Choroid plexus epithelial cell (primary cell): ENCODE results near the gene STARD13.

Experiments
- DNase-seq: peaks from one replicate; pipeline ENCODE4 v3.0.0-alpha.2; 2010; ENCODE audit warnings: low read depth
- H3K4me3 ChIP-seq: 2 replicates; pipeline ENCODE4 v1.5.1; 2011; ENCODE audit warnings: low read depth, mild to moderate bottlenecking, control low read depth, low read length, moderate library complexity
- TF ChIP-seq, protein P1 (sequence below): conservative IDR thresholded peaks from 2 replicates; pipeline ENCODE4 v1.5.1; 2011; ENCODE audit warnings: low read depth, mild to moderate bottlenecking, control low read depth, inconsistent platforms, low read length, moderate library complexity

Gene STARD13

DNA sequence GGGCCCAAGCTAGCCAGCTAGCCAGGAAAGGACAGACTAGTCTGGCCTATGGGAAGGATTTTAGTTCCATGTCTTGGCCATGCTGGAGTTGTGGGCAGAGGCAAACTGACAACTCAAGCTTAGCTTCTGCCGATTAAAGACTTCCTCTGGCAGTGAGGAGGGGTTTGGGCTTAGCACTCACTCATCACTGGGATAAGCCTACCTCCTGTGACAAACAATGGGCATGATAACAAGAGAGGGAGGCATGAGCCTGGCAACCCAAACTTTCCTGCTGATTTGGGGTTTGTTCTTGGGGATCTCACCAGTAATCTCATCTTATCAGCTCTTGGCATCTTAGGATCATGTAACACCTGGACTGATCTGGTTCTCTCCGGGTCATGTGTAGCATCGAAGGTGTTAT is 185.7 kb downstream of the STARD13 start:
- TF ChIP-seq, protein P1, sequence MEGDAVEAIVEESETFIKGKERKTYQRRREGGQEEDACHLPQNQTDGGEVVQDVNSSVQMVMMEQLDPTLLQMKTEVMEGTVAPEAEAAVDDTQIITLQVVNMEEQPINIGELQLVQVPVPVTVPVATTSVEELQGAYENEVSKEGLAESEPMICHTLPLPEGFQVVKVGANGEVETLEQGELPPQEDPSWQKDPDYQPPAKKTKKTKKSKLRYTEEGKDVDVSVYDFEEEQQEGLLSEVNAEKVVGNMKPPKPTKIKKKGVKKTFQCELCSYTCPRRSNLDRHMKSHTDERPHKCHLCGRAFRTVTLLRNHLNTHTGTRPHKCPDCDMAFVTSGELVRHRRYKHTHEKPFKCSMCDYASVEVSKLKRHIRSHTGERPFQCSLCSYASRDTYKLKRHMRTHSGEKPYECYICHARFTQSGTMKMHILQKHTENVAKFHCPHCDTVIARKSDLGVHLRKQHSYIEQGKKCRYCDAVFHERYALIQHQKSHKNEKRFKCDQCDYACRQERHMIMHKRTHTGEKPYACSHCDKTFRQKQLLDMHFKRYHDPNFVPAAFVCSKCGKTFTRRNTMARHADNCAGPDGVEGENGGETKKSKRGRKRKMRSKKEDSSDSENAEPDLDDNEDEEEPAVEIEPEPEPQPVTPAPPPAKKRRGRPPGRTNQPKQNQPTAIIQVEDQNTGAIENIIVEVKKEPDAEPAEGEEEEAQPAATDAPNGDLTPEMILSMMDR = no peak
- DNase-seq = no peak
- H3K4me3 ChIP-seq = no peak overlapping the region

DNA sequence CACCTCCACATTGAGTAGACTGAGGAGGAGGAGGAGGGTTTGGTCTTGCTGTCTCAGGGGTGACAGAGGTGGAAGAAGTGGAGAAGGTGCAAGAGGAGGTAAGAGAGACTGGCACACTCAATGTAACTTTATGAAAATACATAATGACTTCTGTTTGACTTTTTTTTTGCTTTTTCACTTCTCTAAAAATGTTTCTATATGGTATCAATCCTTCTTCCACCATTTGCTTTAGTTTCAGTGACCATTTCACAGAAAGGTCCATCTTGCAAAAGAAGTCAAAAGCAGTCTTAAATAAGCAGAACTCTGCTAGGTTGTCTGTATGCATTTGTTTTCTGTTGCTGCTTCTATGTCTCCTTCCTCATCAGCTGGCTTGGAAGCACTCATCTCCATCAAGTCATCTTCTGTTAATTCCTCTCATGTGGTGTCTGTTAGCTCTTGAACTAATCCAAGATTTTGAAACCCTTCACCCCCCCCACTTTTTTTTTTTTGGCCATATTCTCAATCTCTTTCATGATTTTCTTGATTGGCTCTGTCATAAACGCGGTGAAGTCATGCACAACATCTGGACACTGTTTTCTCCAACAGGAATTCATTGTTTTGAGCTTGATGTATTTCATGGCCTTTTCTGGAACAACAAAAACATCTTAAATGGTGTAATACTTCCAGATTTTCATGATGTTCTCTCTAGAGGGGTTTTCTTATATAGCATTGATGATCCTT is 188.5 kb downstream of the STARD13 start:
- TF ChIP-seq, protein P1 = no peak
- no peak for DNase-seq
- no peak overlapping the region for H3K4me3 ChIP-seq

DNA sequence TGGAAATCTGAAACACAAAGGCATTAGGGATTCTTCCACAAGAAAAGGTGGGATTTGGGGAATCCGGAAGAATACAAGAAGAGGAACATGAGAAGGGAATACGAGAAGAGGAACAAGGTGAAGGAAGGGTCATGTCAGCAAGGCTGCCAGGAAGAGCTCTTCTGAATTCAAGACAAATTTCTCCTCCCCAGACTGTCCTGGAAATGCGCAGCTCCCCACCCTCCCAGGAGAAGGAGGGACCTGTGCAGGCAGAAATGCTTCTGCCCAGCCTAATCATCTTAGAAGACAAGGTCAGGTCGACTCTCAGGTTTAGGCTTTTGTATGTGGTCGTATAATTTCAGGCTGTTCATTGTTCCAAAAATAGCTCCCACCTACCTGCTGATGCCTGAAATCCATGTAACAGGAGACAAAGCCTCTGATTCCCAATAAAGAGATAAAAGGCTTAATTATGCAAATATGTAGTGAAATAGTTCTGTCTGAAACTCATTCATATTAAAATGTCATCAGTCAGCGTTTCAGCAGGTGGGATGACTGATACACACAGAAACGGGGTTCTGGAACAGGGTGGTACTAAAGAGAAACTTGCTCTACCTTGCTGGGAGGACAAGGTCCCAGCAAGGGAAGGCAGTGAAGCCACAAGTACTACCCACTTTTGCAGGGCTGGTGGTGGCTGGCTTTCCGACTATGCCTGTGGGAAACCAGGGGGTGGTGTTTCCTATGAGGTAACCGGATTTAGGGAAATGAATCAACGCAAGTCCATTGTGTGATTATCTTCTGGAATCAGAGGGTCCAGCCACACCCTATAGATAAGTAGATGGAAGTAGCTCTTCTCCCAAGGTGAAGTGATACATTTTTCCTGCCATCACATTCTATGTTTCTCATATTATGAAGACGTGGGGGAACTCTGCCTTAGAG is 193.2 kb downstream of the STARD13 start:
- TF ChIP-seq, protein P1 = no peak
- DNase-seq = no peak
- no peak overlapping the region for H3K4me3 ChIP-seq

DNA sequence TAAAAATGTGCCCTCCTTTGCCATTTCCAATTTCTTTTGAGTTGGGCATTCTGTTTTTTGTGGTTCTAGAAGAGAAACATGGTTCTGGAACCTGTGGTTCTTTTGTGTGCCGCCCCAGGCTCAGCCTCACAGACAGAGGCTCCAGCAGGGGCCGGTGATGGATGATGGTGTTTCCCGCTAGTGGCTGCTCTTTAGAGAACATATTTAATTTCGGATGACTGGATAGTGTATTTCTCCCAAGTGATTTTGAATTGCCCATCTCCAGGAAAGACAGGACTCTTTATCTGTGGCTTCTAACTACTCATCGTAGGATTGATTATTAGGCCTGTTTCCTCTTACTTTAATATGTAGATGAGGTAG is 194.2 kb downstream of the STARD13 start:
- TF ChIP-seq, protein P1 = no peak
- H3K4me3 ChIP-seq = no peak overlapping the region
- no peak for DNase-seq

DNA sequence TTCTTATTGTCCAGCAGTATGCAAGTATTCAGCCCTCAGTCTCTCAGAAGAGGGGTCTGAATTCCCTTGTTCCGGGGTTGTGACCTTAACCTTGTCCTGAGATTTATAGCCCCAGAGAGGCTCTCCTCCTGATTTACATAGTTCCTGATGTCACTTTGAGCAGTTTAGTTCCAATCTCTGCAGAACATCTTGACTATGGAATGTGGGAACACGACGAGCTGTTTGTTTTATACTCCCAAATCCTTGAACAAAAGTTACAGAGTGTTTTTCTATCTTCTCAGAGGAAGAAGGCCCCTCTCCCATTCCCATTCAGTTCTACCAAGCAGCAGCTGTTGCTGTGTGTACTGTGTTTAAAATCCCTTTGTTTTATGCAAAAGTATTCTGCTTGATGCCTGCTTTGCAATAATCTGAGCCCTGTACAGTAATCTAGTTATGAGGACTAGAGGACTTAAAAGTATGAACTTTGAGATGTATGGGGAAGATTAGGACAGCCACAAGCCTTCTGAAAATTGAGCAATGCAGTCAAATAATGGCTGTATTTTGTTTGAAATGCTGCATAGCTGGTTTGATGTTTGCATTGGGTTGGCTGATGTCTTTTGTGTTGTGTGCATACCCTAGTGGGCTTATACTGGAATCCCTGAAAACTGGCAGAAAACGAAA is 194.7 kb downstream of the STARD13 start:
- no peak for DNase-seq
- TF ChIP-seq, protein P1 = no peak
- H3K4me3 ChIP-seq = no peak overlapping the region

DNA sequence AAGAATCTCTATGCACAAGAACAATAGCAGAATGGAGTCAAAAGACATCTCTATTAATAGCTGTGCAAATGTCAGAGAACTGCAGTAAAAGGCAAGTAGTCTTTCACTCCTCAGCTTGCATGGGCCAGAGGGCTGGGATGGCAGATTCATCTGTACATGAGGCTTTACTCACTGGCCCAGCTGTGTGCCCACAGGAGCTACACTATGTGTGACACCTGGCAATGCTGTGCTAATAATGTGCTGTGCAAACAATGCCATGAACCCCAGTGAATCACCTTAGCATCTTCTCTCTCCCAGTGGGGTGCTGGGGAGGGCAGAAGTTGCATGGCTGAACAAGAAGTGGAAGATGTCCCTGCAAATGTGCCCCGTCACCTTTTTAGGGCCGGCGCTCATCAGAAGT is 196.2 kb downstream of the STARD13 start:
- no peak for DNase-seq
- H3K4me3 ChIP-seq = no peak overlapping the region
- TF ChIP-seq, protein P1 = no peak
